Retinal pigment epithelial cell (primary cell): ENCODE results near the gene IDH3A.

Experiments
- DNase-seq: peaks from one replicate; pipeline ENCODE4 v3.0.0-alpha.2; 2010; ENCODE audit warnings: low read depth
- H3K4me3 ChIP-seq: 2 replicates; pipeline ENCODE4 v1.5.1; 2011; ENCODE audit warnings: mild to moderate bottlenecking, low read length, control low read depth, moderate library complexity
- TF ChIP-seq, protein P1 (sequence below): conservative IDR thresholded peaks from 2 replicates; pipeline ENCODE4 v1.5.1; 2011; ENCODE audit warnings: low read depth, low read length, control low read depth, inconsistent platforms

IDH3A gene

DNA sequence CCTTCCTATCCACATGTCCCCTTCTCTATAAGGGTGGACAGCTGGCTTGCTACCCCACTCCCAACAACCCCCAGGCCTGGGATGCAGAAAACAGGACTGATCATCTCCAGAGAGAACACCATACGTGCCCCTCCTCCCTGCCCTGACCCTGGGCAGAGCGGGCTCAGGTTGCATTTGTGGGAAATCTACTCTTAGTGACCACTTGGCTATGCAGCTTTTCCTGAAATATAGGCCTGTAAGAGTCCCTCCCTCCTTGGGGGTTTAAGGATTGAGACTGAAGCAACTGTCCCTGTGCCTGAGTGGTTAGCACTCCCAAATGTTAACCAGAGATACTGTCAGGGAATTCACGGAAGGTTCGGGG is 45.1 kb upstream of the IDH3A start:
- TF ChIP-seq, protein P1, sequence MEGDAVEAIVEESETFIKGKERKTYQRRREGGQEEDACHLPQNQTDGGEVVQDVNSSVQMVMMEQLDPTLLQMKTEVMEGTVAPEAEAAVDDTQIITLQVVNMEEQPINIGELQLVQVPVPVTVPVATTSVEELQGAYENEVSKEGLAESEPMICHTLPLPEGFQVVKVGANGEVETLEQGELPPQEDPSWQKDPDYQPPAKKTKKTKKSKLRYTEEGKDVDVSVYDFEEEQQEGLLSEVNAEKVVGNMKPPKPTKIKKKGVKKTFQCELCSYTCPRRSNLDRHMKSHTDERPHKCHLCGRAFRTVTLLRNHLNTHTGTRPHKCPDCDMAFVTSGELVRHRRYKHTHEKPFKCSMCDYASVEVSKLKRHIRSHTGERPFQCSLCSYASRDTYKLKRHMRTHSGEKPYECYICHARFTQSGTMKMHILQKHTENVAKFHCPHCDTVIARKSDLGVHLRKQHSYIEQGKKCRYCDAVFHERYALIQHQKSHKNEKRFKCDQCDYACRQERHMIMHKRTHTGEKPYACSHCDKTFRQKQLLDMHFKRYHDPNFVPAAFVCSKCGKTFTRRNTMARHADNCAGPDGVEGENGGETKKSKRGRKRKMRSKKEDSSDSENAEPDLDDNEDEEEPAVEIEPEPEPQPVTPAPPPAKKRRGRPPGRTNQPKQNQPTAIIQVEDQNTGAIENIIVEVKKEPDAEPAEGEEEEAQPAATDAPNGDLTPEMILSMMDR, result no peak
- H3K4me3 ChIP-seq, result no peak overlapping the region
- no peak for DNase-seq

DNA sequence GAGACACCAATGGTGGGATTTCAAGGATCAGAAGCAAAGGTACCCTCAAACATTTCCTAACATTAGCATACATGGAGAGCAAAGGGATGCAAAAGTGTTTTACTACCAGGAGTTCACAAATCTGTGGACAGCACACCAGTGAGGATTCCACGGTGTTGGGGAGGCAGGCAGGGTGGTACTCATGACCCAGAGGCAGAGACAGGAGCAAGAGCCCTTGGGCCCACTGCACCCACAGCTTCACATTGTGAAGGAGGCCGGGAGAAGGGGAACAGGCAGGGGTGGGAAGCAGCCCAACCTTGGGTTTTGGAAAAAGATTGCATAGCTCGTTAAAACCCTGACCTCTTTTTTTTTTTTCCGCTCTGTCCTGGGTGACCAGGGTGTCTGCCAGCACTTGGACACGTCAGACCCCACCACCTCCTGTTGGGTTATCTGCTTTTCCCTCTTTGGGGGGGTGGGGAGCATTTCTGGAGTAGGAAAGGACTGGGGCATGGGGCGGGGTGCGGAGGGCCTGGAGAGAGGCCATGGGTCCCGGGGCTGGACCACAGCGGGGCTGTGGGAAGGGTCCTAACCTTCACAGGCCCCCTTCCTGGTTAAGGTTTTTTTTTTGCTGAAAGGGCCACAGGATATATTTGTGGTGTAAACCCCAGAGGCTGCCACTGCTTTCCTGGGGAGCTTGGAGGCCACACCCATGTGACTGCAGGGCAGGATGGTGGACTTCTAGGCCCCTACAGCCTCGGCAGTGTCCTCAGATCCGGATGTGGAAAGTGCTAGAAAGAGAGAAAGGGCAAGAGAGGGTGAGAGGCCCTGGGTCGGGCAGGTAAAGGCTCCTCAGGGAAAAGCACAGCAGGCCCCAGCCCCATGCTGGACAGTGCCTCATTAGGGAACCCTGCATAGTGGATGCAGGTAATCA is 44.3 kb upstream of the IDH3A start:
- TF ChIP-seq, protein P1, result no peak
- H3K4me3 ChIP-seq, result no peak overlapping the region
- DNase-seq, result no peak

DNA sequence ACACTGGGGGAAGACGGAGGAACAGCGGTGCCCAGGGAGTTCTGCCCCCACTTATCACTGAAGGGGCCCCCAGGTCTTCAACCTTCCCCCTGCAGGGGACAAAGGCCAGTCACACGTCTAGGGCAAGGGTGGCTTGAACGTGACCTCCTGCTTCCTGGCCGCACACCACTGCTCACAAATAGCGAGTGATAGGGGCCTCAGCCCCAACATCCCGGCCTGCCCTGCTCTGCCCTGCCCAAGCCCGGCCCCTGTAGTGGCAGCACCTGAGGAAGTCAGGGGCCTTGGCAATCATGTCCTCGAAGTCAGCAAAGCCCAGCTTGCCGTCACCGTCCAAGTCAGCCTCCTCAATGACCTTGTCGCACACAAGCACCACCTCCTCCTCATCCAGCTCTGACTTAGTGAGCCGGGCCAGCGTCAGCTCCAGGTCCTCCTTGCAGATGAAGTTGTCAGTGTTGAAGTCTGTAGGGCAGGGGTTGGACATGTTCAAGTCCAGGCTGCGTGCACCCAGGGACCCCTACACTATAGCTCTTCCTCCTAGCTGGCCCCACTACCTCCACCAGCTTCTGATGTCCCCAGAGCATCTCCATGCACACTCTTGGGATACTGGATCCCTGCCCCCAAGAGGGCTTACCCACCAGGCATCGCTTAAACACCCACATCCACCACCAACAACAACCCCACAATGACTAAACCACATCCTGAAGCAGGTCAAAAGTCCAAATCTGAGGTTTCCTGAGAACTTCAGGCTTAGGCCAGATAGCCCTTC is 43.5 kb upstream of the IDH3A start:
- TF ChIP-seq, protein P1, result no peak
- no peak for DNase-seq
- H3K4me3 ChIP-seq, result no peak overlapping the region

DNA sequence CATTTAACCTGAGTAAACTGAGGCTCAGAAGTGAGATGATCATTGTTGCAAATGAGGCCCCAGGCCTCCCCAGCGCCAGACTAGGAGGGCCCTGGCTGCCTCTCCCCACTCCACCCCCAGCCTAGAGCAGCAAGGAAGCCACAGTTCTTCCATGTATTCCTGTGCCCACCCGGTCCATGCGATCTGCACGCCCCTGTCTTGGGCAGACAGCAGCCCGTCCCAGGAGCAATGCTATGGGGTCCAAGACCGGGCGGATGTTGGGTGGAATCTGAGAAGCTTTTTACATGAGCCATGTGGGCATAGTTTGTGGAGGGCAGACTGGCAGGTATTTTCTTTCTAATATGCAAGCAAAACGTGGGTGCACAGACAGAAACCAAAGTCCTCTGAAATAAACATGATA is 41.7 kb upstream of the IDH3A start:
- TF ChIP-seq, protein P1, result no peak
- no peak overlapping the region for H3K4me3 ChIP-seq
- no peak for DNase-seq

DNA sequence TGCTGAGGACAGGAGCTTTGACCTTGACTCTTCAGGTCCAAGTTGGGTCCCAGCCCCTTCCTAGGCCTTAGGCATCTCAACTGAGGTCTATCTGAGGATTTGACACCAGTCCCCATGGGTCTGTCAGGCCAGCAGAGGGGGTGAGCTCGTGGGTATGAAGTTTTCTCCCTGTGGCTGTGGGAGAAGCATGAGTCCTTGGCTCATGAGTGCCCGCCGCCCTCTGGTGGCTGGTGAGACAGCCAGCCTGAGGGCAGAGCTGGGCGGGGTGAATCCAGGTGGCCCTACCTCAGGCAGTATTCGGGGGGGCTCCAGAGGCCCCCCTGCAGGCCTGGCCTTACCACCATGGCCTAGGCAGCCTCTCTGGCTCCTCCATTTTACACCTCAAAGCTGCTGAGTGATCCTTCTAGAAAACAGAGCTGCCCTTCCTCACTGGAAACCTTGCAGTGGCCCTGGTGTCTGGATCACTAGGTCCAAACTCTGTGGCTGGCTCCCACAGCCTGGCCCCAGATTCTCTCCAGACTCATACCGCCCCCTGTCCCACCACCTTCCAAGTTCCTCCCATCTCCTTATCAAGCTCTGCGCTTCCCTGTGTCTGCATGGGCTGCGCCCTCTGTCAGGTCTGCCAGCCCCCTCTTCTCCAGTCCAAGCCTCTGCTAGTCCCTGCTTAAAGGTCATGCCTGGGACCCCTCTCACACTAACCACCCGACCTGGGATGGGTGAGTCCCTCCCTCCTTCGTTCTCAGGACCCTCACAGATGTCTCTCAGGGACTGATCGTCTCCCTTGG is 40.7 kb upstream of the IDH3A start:
- H3K4me3 ChIP-seq, result no peak overlapping the region
- TF ChIP-seq, protein P1, result peak; percentile 94
- peak; percentile 50 for DNase-seq

DNA sequence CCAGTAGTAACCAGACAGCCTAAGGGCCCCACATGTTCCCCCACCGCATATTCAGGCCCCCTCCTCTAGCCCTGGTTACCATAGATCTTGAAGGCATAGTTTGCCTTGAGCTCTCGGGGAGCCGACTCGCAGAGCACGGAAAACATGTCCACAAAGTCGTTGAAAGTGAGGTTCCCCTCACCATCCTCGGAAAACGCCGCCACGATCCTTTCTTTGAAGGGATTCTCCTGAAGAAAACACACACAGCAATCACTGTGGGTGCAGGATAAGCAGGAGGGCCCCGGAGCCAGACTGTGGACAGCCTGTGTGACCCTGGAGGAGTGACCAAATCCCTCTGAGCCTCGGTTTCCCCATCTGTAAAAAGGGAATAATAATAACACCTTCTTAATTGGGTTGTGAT is 40.0 kb upstream of the IDH3A start:
- H3K4me3 ChIP-seq, result no peak overlapping the region
- no peak for DNase-seq
- TF ChIP-seq, protein P1, result no peak
